Endothelial cell of umbilical vein (primary cell): ENCODE results near the gene CABP5. TPM values are rescaled to one million over a fixed set of nuclear protein-coding genes. Genes with fewer than 3 reads are reported as not detected.

Source experiments
- BruUV-seq: library from RNA; stranded (reverse); fragments of 400-500 nt; replicated peaks from 2 replicates; lab custom pipeline; 2021; lab: Mats Ljungman, UMichigan
- CTCF ChIA-PET: fragments of 300-600, 350-600 bp; sonication (Branson Sonifier 250); formaldehyde crosslinking; loops from one replicate; lab custom pipeline; 2021; ENCODE audit warnings: antibody characterized with exemption, inconsistent platforms; lab: Charles Lee
- POLR2A ChIA-PET: fragments of 300-600, 350-600 bp; sonication (Branson Sonifier 250); formaldehyde crosslinking; loops from one replicate; lab custom pipeline; 2021; ENCODE audit warnings: antibody characterized with exemption, inconsistent platforms; lab: Charles Lee
- DNase-seq: peaks from one replicate; pipeline ENCODE4 v3.0.0-alpha.2; 2011; ENCODE audit warnings: low read depth, low spot score
- FAIRE-seq: peaks from 2 replicates; lab custom pipeline; 2011; peaks lifted over from hg19 to GRCh38; lab: Jason Lieb, UNC
- H2AFZ ChIP-seq: 2 replicates; pipeline ENCODE4 v1.6.0; 2012; ENCODE audit warnings: low read depth, low read length, control low read depth, inconsistent platforms
- H3K27ac ChIP-seq: 2 replicates; pipeline ENCODE4 v1.5.1; 2011; ENCODE audit warnings: low read depth, mild to moderate bottlenecking, control low read depth, low read length, moderate library complexity; ENCODE audit not compliant: insufficient read depth
- H3K27me3 ChIP-seq, 2 experiments: 2 replicates each; pipeline versions ENCODE4 v1.6.0 to v1.6.1; 2011; ENCODE audit warnings: low read length in 2 of 2, mixed read lengths in 1 of 2; ENCODE audit not compliant: control insufficient read depth in 2 of 2, insufficient read depth in 2 of 2
- H3K36me3 ChIP-seq, 2 experiments: 2 replicates in 1 of 2; 3 replicates in 1 of 2; pipeline ENCODE4 v1.5.1; 2011; ENCODE audit warnings: low read length in 2 of 2, mild to moderate bottlenecking in 1 of 2, moderate library complexity in 1 of 2; ENCODE audit not compliant: control insufficient read depth in 2 of 2, insufficient read depth in 2 of 2; ENCODE audit errors: extremely low read depth in 1 of 2
- H3K4me1 ChIP-seq: 3 replicates; pipeline ENCODE4 v1.5.1; 2011; ENCODE audit warnings: mild to moderate bottlenecking, low read length; ENCODE audit not compliant: control insufficient read depth, insufficient read depth; ENCODE audit errors: extremely low read depth
- H3K4me2 ChIP-seq: 2 replicates; pipeline ENCODE4 v1.6.1; 2011; ENCODE audit warnings: low read length, control low read depth, mixed read lengths; ENCODE audit not compliant: insufficient read depth
- H3K4me3 ChIP-seq, 3 experiments: fragments of 200-600 bp in 1 of 3; sonication (generic), shearing (Covaris generic) in 1 of 3; replicated peaks in 1 of 3; 2 replicates each; pipeline ENCODE4 v1.5.1; 2011 to 2016; ENCODE audit warnings: control low read depth in 3 of 3, low read length in 3 of 3, mild to moderate bottlenecking in 2 of 3, inconsistent platforms in 1 of 3, low read depth in 1 of 3, moderate library complexity in 1 of 3; ENCODE audit not compliant: insufficient read depth in 1 of 3
- H3K79me2 ChIP-seq: 2 replicates; pipeline ENCODE4 v1.6.0; 2012; ENCODE audit warnings: low read length, inconsistent platforms; ENCODE audit not compliant: control insufficient read depth, insufficient read depth
- H3K9ac ChIP-seq: replicated peaks from 2 replicates; pipeline ENCODE3; 2011; ENCODE audit warnings: low read length, control low read depth; ENCODE audit not compliant: insufficient read depth; ENCODE audit errors: extremely low read depth
- H3K9me1 ChIP-seq: replicated peaks from 3 replicates; pipeline ENCODE4 v1.6.0; 2011; ENCODE audit warnings: mild to moderate bottlenecking, low read length; ENCODE audit not compliant: control insufficient read depth, insufficient read depth; ENCODE audit errors: extremely low read depth
- H3K9me3 ChIP-seq: replicated peaks from 2 replicates; pipeline ENCODE4 v1.5.1; 2012; ENCODE audit warnings: low read length, inconsistent platforms; ENCODE audit not compliant: control insufficient read depth, insufficient read depth
- H4K20me1 ChIP-seq: replicated peaks from 2 replicates; pipeline ENCODE3; 2011; ENCODE audit warnings: mild to moderate bottlenecking, low read length; ENCODE audit not compliant: control insufficient read depth, insufficient read depth; ENCODE audit errors: extremely low read depth
- EZH2 ChIP-seq: IDR thresholded peaks from 2 replicates; pipeline ENCODE4 v1.6.1; 2012; ENCODE audit warnings: borderline replicate concordance, low read depth, mild to moderate bottlenecking, moderate library complexity, low read length, inconsistent platforms; ENCODE audit not compliant: severe bottlenecking
- FOS ChIP-seq: IDR thresholded peaks from 2 replicates; pipeline ENCODE4 v1.6.1; 2011; ENCODE audit warnings: mild to moderate bottlenecking, low read length, moderate library complexity, borderline replicate concordance; ENCODE audit not compliant: insufficient read depth
- GATA2 ChIP-seq: IDR thresholded peaks from 2 replicates; pipeline ENCODE4 v1.7.0; 2011; ENCODE audit warnings: low read depth, mild to moderate bottlenecking, moderate library complexity, mixed read lengths, low read length; ENCODE audit not compliant: insufficient read length, insufficient read depth
- JUN ChIP-seq: IDR thresholded peaks from 2 replicates; pipeline ENCODE4 v1.6.1; 2011; ENCODE audit warnings: borderline replicate concordance, low read depth; ENCODE audit not compliant: insufficient read length, insufficient read depth
- MAX ChIP-seq: IDR thresholded peaks from 2 replicates; pipeline ENCODE4 v1.6.1; 2011; ENCODE audit not compliant: insufficient read depth, insufficient read length
- MYC ChIP-seq: IDR thresholded peaks from one replicate; pipeline ENCODE4 v1.6.1; 2011; ENCODE audit warnings: mild to moderate bottlenecking, low read depth, low read length
- POLR2A ChIP-seq: IDR thresholded peaks from 2 replicates; pipeline ENCODE4 v1.6.1; 2012; ENCODE audit warnings: low read depth, mild to moderate bottlenecking, control low read depth, low read length
- POLR2AphosphoS5 ChIP-seq: IDR thresholded peaks from 2 replicates; pipeline ENCODE4 v1.6.1; 2012; ENCODE audit warnings: low read depth, mild to moderate bottlenecking, control low read depth, low read length, moderate library complexity; ENCODE audit not compliant: insufficient read depth
- dilution Hi-C: fragments of 300-500 bp; cut with MboI; formaldehyde crosslinking; loops from one replicate; pipeline ENCODE4 v1.15.0; 2019; ENCODE audit warnings: low sequenced_read_pairs; ENCODE audit not compliant: extremely low pct_ligation_motif_present
- intact Hi-C: fragments of 100-400 bp; cut with micrococcal nuclease; formaldehyde crosslinking; loops from one replicate; pipeline ENCODE4 v1.10.0; 2022
- polyA plus RNA-seq, 4 experiments: library from polyadenylated mRNA; depleted of rRNA in 3 of 4; stranded (reverse) in 3 of 4; unstranded in 1 of 4; fragments of >200 nt; gene quantifications; 2 replicates each; pipeline versions ENCODE4 v1.2.1 to v1.2.3, GENCODE V29; 2011 to 2012; ENCODE audit warnings: missing spikeins in 1 of 4
- total RNA-seq: library from RNA; stranded (reverse); gene quantifications from 2 replicates; pipeline ENCODE4 v1.2.3, GENCODE V29; 2021
- TF ChIP-seq, protein P1 (sequence below), 2 donors: IDR thresholded peaks; 1 replicate in 1 of 2; 2 replicates in 1 of 2; pipeline ENCODE4 v1.5.1; 2011; ENCODE audit warnings: low read length in 2 of 2, mild to moderate bottlenecking in 2 of 2, moderate library complexity in 2 of 2, control low read depth in 1 of 2, inconsistent platforms in 1 of 2, low read depth in 1 of 2; ENCODE audit not compliant: insufficient read depth in 1 of 2; ENCODE audit errors: extremely low read depth in 1 of 2

CABP5 gene
- total and polyA plus RNA-seq, 2 donors (not counting 3 experiments of a cell fraction or from before 2014, with no cell fraction given), result not detected

- H3K4me2 ChIP-seq, result no peak overlapping the region
- POLR2A ChIA-PET, result no interaction called here
- H3K27me3 ChIP-seq, result no peaks in the 10 kb centered on the region
- no peaks in the 10 kb centered on the region for H3K79me2 ChIP-seq
- BruUV-seq, result no TSS peak
- no peaks in the 10 kb centered on the region for H3K9me1 ChIP-seq
- no peaks in the 10 kb centered on the region for H3K4me1 ChIP-seq
- no peak overlapping the region for H2AFZ ChIP-seq
- H3K9ac ChIP-seq, result no peak overlapping the region
- intact Hi-C loops (no loop called here), dilution Hi-C loops (no loop called here)
- CTCF ChIA-PET, result no interaction called here
- TF ChIP-seq MYC (no peak), JUN (no peak), GATA2 (no peak), MAX (no peak), POLR2A (no peak), POLR2AphosphoS5 (no peak), FOS (no peak), EZH2 (no peak)
- TF ChIP-seq, protein P1, sequence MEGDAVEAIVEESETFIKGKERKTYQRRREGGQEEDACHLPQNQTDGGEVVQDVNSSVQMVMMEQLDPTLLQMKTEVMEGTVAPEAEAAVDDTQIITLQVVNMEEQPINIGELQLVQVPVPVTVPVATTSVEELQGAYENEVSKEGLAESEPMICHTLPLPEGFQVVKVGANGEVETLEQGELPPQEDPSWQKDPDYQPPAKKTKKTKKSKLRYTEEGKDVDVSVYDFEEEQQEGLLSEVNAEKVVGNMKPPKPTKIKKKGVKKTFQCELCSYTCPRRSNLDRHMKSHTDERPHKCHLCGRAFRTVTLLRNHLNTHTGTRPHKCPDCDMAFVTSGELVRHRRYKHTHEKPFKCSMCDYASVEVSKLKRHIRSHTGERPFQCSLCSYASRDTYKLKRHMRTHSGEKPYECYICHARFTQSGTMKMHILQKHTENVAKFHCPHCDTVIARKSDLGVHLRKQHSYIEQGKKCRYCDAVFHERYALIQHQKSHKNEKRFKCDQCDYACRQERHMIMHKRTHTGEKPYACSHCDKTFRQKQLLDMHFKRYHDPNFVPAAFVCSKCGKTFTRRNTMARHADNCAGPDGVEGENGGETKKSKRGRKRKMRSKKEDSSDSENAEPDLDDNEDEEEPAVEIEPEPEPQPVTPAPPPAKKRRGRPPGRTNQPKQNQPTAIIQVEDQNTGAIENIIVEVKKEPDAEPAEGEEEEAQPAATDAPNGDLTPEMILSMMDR (IDR thresholded peaks at IDR 0.05; ENCODE audit: extremely low read depth in 1 of 2, insufficient read depth in 1 of 2, low read depth in 1 of 2, low read length in 2 of 2), result no peak
- no peaks in the 10 kb centered on the region for H4K20me1 ChIP-seq
- DNase-seq (no peak), FAIRE-seq (no peak)
- no peak overlapping the region for H3K27ac ChIP-seq
- H3K4me3 ChIP-seq, result no peak overlapping the region
- no peaks in the 10 kb centered on the region for H3K9me3 ChIP-seq
- H3K36me3 ChIP-seq, result no peaks in the 10 kb centered on the region
These were observed 13.8 kb downstream of the CABP5 start for GRCh38 chr19:48030073-48030472.
